ENCODE results near the gene LAMC1.

DNA sequence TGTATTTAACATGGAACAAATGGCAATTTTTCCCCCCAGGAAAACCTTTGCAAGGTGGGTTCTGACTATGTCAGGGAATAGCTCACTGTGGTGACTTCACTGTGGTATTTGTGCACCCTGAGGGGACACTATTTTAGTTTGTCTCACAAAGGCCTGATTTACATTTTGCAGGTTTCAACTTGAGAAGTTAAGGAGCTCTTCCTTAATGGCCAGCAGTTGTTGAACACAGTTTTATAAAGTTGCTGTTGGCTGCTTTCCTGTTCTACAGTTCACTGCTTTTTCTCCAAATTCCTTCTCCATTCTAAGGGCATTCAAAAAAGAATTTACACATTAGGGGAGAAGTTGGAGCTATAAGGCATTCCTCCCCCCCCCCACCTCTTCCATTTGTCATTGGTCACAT lies 4.6 kb downstream of the LAMC1 start:
- TF ChIP-seq, protein P1, sequence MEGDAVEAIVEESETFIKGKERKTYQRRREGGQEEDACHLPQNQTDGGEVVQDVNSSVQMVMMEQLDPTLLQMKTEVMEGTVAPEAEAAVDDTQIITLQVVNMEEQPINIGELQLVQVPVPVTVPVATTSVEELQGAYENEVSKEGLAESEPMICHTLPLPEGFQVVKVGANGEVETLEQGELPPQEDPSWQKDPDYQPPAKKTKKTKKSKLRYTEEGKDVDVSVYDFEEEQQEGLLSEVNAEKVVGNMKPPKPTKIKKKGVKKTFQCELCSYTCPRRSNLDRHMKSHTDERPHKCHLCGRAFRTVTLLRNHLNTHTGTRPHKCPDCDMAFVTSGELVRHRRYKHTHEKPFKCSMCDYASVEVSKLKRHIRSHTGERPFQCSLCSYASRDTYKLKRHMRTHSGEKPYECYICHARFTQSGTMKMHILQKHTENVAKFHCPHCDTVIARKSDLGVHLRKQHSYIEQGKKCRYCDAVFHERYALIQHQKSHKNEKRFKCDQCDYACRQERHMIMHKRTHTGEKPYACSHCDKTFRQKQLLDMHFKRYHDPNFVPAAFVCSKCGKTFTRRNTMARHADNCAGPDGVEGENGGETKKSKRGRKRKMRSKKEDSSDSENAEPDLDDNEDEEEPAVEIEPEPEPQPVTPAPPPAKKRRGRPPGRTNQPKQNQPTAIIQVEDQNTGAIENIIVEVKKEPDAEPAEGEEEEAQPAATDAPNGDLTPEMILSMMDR (IDR thresholded peaks at IDR 0.05; ENCODE audit: poor library complexity, severe bottlenecking): no peak
- TF ChIP-seq POLR2AphosphoS5 (IDR thresholded peaks at IDR 0.05) (no peak), EZH2 (IDR thresholded peaks at IDR 0.05; ENCODE audit: borderline replicate concordance, insufficient read depth, low read length, poor library complexity, severe bottlenecking) (no peak), EP300 (conservative IDR thresholded peaks at IDR 0.05; ENCODE audit: poor library complexity, severe bottlenecking) (no peak), TAF1 (IDR thresholded peaks at IDR 0.05; ENCODE audit: low read depth) (no peak), RAD21 (conservative IDR thresholded peaks at IDR 0.05) (no peak), SMC3 (conservative IDR thresholded peaks at IDR 0.05; ENCODE audit: poor library complexity) (no peak), MXI1 (conservative IDR thresholded peaks at IDR 0.05; ENCODE audit: poor library complexity, severe bottlenecking) (no peak)
- TF ChIP-seq, protein P2, sequence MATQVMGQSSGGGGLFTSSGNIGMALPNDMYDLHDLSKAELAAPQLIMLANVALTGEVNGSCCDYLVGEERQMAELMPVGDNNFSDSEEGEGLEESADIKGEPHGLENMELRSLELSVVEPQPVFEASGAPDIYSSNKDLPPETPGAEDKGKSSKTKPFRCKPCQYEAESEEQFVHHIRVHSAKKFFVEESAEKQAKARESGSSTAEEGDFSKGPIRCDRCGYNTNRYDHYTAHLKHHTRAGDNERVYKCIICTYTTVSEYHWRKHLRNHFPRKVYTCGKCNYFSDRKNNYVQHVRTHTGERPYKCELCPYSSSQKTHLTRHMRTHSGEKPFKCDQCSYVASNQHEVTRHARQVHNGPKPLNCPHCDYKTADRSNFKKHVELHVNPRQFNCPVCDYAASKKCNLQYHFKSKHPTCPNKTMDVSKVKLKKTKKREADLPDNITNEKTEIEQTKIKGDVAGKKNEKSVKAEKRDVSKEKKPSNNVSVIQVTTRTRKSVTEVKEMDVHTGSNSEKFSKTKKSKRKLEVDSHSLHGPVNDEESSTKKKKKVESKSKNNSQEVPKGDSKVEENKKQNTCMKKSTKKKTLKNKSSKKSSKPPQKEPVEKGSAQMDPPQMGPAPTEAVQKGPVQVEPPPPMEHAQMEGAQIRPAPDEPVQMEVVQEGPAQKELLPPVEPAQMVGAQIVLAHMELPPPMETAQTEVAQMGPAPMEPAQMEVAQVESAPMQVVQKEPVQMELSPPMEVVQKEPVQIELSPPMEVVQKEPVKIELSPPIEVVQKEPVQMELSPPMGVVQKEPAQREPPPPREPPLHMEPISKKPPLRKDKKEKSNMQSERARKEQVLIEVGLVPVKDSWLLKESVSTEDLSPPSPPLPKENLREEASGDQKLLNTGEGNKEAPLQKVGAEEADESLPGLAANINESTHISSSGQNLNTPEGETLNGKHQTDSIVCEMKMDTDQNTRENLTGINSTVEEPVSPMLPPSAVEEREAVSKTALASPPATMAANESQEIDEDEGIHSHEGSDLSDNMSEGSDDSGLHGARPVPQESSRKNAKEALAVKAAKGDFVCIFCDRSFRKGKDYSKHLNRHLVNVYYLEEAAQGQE (IDR thresholded peaks at IDR 0.05; ENCODE audit: borderline replicate concordance): no peak

Measured in neural cell (in vitro differentiated cells).